ENCODE results near the gene HNRNPK.

DNA sequence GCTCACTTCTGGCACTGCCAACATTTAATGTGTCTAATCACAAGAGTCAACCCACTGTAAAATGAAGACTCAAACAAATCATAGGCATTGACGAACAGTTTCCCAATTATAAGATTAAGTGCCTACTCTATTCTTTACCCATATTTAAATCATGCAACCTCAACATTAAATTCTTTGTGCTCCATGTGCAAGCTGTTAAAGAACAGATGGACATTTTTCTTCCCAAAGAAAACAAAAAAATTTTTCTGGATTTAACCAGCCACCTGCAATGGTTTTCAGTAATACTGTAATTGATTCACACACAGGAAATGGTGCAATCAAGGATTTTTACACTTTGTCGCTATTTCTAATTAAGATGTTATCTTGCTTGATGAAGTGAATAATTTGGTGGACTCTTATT lies 3.6 kb downstream of the HNRNPK start:
- TF ChIP-seq, protein P1, sequence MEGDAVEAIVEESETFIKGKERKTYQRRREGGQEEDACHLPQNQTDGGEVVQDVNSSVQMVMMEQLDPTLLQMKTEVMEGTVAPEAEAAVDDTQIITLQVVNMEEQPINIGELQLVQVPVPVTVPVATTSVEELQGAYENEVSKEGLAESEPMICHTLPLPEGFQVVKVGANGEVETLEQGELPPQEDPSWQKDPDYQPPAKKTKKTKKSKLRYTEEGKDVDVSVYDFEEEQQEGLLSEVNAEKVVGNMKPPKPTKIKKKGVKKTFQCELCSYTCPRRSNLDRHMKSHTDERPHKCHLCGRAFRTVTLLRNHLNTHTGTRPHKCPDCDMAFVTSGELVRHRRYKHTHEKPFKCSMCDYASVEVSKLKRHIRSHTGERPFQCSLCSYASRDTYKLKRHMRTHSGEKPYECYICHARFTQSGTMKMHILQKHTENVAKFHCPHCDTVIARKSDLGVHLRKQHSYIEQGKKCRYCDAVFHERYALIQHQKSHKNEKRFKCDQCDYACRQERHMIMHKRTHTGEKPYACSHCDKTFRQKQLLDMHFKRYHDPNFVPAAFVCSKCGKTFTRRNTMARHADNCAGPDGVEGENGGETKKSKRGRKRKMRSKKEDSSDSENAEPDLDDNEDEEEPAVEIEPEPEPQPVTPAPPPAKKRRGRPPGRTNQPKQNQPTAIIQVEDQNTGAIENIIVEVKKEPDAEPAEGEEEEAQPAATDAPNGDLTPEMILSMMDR (IDR thresholded peaks at IDR 0.05; ENCODE audit: borderline replicate concordance, extremely low read depth, low read length, poor library complexity, severe bottlenecking) = no peak
- TF ChIP-seq EZH2 (IDR thresholded peaks at IDR 0.05; ENCODE audit: borderline replicate concordance, low read depth, low read length, severe bottlenecking) = no peak

All from DND-41 (cell line).